ENCODE measurements around the gene LAMA2.
"Not testable (repeated sequence)": the region's sequence is repeated elsewhere in the genome, so short reads cannot be mapped to it uniquely, and the experiment has no call there.

LAMA2 gene

GRCh38 chr6:129146902-129147301, 264.0 kb downstream of the LAMA2 start:
- H4K8ac ChIP-seq (ENCODE audit: low read length) = no peak overlapping the region
- H3K9ac ChIP-seq (ENCODE audit: low read length) = no peak overlapping the region
- no peaks in the 10 kb centered on the region for H3K4me1 ChIP-seq (ENCODE audit: control insufficient read depth, insufficient read depth, low read depth, low read length)
- H2AFZ ChIP-seq (ENCODE audit: low read depth, low read length) = no peak overlapping the region
- H3K27ac ChIP-seq (ENCODE audit: low read length, poor library complexity, severe bottlenecking) = no peak overlapping the region
- H4K91ac ChIP-seq (ENCODE audit: low read length) = no peak overlapping the region
- no peak overlapping the region for H3K18ac ChIP-seq (ENCODE audit: low read depth in 1 of 2, low read length in 2 of 2)
- no peak overlapping the region for H2AK5ac ChIP-seq (ENCODE audit: low read length, severe bottlenecking)
- no peak overlapping the region for H2BK5ac ChIP-seq (ENCODE audit: low read depth, low read length, poor library complexity, severe bottlenecking)
- no peaks in the 10 kb centered on the region for H3K27me3 ChIP-seq (ENCODE audit: control insufficient read depth in 1 of 2, insufficient read depth in 1 of 2, low read length in 2 of 2)
- H3K36me3 ChIP-seq (ENCODE audit: control insufficient read depth in 1 of 2, insufficient read depth in 2 of 2, low read depth in 1 of 2, low read length in 2 of 2) = peaks cover 0 to 28% of the 10 kb centered on the region in 2 experiments
- H3K79me1 ChIP-seq (replicated peaks; ENCODE audit: low read length, poor library complexity, severe bottlenecking) = no peaks in the 10 kb centered on the region
- no peak overlapping the region for H3K4me3 ChIP-seq (ENCODE audit: insufficient read depth in 1 of 2, low read depth in 1 of 2, low read length in 2 of 2)
- no peak overlapping the region for H3K14ac ChIP-seq (ENCODE audit: low read length in 2 of 2)
- 89% methylated on average over 3 of the region's 3 CpGs for WGBS
- DNase-seq = no peak
- H3K23ac ChIP-seq (ENCODE audit: low read length in 2 of 2) = no peak overlapping the region
- H3K4ac ChIP-seq (ENCODE audit: low read depth in 1 of 2, low read length in 2 of 2) = no peak overlapping the region
- H3K9me3 ChIP-seq (ENCODE audit: control insufficient read depth, low read length) = no peaks in the 10 kb centered on the region
- H3K4me2 ChIP-seq (ENCODE audit: low read length, poor library complexity, severe bottlenecking) = no peak overlapping the region
- no peak overlapping the region for H2BK15ac ChIP-seq (ENCODE audit: low read depth, poor library complexity, severe bottlenecking)
- no peak overlapping the region for H2BK120ac ChIP-seq (ENCODE audit: low read depth, low read length)
- no peak overlapping the region for H2BK12ac ChIP-seq (ENCODE audit: low read length in 2 of 2)

GRCh38 chr6:129150507-129150906, 267.6 kb downstream of the LAMA2 start:
- WGBS = 93% methylated on average over 2 of the region's 4 CpGs
- H3K27ac ChIP-seq (ENCODE audit: low read length, poor library complexity, severe bottlenecking) = no peak overlapping the region
- H3K23ac ChIP-seq (ENCODE audit: low read length in 2 of 2) = no peak overlapping the region
- H3K36me3 ChIP-seq (ENCODE audit: control insufficient read depth in 1 of 2, insufficient read depth in 2 of 2, low read depth in 1 of 2, low read length in 2 of 2) = peaks cover 0 to 36% of the 10 kb centered on the region in 2 experiments
- H3K4me3 ChIP-seq (ENCODE audit: insufficient read depth in 1 of 2, low read depth in 1 of 2, low read length in 2 of 2) = no peak overlapping the region
- no peak overlapping the region for H3K14ac ChIP-seq (ENCODE audit: low read length in 2 of 2)
- no peak overlapping the region for H4K91ac ChIP-seq (ENCODE audit: low read length)
- no peaks in the 10 kb centered on the region for H3K79me1 ChIP-seq (replicated peaks; ENCODE audit: low read length, poor library complexity, severe bottlenecking)
- no peak overlapping the region for H2AK5ac ChIP-seq (ENCODE audit: low read length, severe bottlenecking)
- H3K18ac ChIP-seq (ENCODE audit: low read depth in 1 of 2, low read length in 2 of 2) = no peak overlapping the region
- H2BK120ac ChIP-seq (ENCODE audit: low read depth, low read length) = no peak overlapping the region
- H3K27me3 ChIP-seq (ENCODE audit: control insufficient read depth in 1 of 2, insufficient read depth in 1 of 2, low read length in 2 of 2) = no peaks in the 10 kb centered on the region
- no peak overlapping the region for H2AFZ ChIP-seq (ENCODE audit: low read depth, low read length)
- H4K8ac ChIP-seq (ENCODE audit: low read length) = no peak overlapping the region
- H2BK5ac ChIP-seq (ENCODE audit: low read depth, low read length, poor library complexity, severe bottlenecking) = no peak overlapping the region
- no peaks in the 10 kb centered on the region for H3K9me3 ChIP-seq (ENCODE audit: control insufficient read depth, low read length)
- H3K4me2 ChIP-seq (ENCODE audit: low read length, poor library complexity, severe bottlenecking) = no peak overlapping the region
- no peak overlapping the region for H2BK15ac ChIP-seq (ENCODE audit: low read depth, poor library complexity, severe bottlenecking)
- no peaks in the 10 kb centered on the region for H3K4me1 ChIP-seq (ENCODE audit: control insufficient read depth, insufficient read depth, low read depth, low read length)
- no peak for DNase-seq
- no peak overlapping the region for H3K4ac ChIP-seq (ENCODE audit: low read depth in 1 of 2, low read length in 2 of 2)
- no peak overlapping the region for H2BK12ac ChIP-seq (ENCODE audit: low read length in 2 of 2)
- no peak overlapping the region for H3K9ac ChIP-seq (ENCODE audit: low read length)

DNA sequence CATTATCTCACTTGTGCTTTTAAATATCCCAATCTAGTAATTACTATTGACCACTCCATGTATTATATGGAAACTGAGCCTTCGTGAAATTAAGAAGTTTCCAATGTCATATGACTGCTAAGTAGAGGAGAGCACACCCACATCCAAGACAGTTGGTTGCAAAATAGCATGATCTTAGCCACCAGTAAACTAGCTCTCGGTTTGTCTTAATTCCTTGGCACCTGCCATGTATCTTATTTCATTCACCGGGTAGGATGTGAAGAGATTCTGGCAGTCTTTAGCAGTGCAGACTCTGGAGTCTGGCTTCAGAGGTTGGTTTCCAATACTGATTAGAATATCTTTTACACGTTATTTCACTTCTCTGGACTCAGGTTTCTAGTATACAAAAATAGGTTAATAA, 270.3 kb downstream of the LAMA2 start:
- 97% methylated on average over 2 of the region's 4 CpGs for WGBS
- no peak overlapping the region for H2AFZ ChIP-seq (ENCODE audit: low read depth, low read length)
- H3K4me3 ChIP-seq (ENCODE audit: insufficient read depth in 1 of 2, low read depth in 1 of 2, low read length in 2 of 2) = no peak overlapping the region
- H3K4ac ChIP-seq (ENCODE audit: low read depth in 1 of 2, low read length in 2 of 2) = no peak overlapping the region
- H3K18ac ChIP-seq (ENCODE audit: low read depth in 1 of 2, low read length in 2 of 2) = no peak overlapping the region
- no peaks in the 10 kb centered on the region for H3K9me3 ChIP-seq (ENCODE audit: control insufficient read depth, low read length)
- no peak overlapping the region for H2BK15ac ChIP-seq (ENCODE audit: low read depth, poor library complexity, severe bottlenecking)
- no peak overlapping the region for H4K91ac ChIP-seq (ENCODE audit: low read length)
- H3K4me2 ChIP-seq (ENCODE audit: low read length, poor library complexity, severe bottlenecking) = no peak overlapping the region
- no peak overlapping the region for H4K8ac ChIP-seq (ENCODE audit: low read length)
- H2BK12ac ChIP-seq (ENCODE audit: low read length in 2 of 2) = no peak overlapping the region
- H2AK5ac ChIP-seq (ENCODE audit: low read length, severe bottlenecking) = no peak overlapping the region
- H2BK120ac ChIP-seq (ENCODE audit: low read depth, low read length) = no peak overlapping the region
- no peak for DNase-seq
- no peak overlapping the region for H2BK5ac ChIP-seq (ENCODE audit: low read depth, low read length, poor library complexity, severe bottlenecking)
- no peak overlapping the region for H3K23ac ChIP-seq (ENCODE audit: low read length in 2 of 2)
- peaks cover 0 to 28% of the 10 kb centered on the region in 2 experiments for H3K36me3 ChIP-seq (ENCODE audit: control insufficient read depth in 1 of 2, insufficient read depth in 2 of 2, low read depth in 1 of 2, low read length in 2 of 2)
- H3K9ac ChIP-seq (ENCODE audit: low read length) = no peak overlapping the region
- H3K79me1 ChIP-seq (replicated peaks; ENCODE audit: low read length, poor library complexity, severe bottlenecking) = no peaks in the 10 kb centered on the region
- H3K27me3 ChIP-seq (ENCODE audit: control insufficient read depth in 1 of 2, insufficient read depth in 1 of 2, low read length in 2 of 2) = no peaks in the 10 kb centered on the region
- H3K14ac ChIP-seq (ENCODE audit: low read length in 2 of 2) = no peak overlapping the region
- H3K4me1 ChIP-seq (ENCODE audit: control insufficient read depth, insufficient read depth, low read depth, low read length) = no peaks in the 10 kb centered on the region
- H3K27ac ChIP-seq (ENCODE audit: low read length, poor library complexity, severe bottlenecking) = no peak overlapping the region

DNA sequence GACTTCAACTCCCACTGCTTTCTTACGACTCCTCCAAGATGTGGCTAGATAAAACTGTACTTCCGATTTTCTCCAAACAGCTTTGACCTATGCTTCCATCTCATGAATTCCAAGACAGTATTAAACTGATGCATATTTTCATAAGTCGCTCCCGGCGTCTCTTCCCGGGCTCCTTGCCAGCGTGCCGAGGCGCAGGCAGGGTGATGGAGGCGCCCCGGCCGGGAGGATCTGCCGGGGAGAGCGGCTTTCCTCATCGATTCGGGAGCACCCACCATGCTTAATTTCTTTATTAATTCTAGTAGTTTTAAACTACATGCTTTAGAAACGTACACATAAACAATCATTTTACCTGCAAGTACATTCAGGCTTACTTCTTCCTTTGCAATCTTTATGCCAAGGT, 276.3 kb downstream of the LAMA2 start:
- not testable (repeated sequence) for H3K18ac ChIP-seq (ENCODE audit: low read depth in 1 of 2, low read length in 2 of 2); H2AK5ac ChIP-seq (ENCODE audit: low read length, severe bottlenecking); H3K79me1 ChIP-seq (replicated peaks; ENCODE audit: low read length, poor library complexity, severe bottlenecking); H3K4ac ChIP-seq (ENCODE audit: low read depth in 1 of 2, low read length in 2 of 2); H4K8ac ChIP-seq (ENCODE audit: low read length); H2BK12ac ChIP-seq (ENCODE audit: low read length in 2 of 2); DNase-seq; H3K27ac ChIP-seq (ENCODE audit: low read length, poor library complexity, severe bottlenecking); H3K36me3 ChIP-seq (ENCODE audit: control insufficient read depth in 1 of 2, insufficient read depth in 2 of 2, low read depth in 1 of 2, low read length in 2 of 2); H2AFZ ChIP-seq (ENCODE audit: low read depth, low read length); H2BK15ac ChIP-seq (ENCODE audit: low read depth, poor library complexity, severe bottlenecking); H2BK5ac ChIP-seq (ENCODE audit: low read depth, low read length, poor library complexity, severe bottlenecking); H3K9ac ChIP-seq (ENCODE audit: low read length); H3K9me3 ChIP-seq (ENCODE audit: control insufficient read depth, low read length); H3K14ac ChIP-seq (ENCODE audit: low read length in 2 of 2); H3K4me2 ChIP-seq (ENCODE audit: low read length, poor library complexity, severe bottlenecking); H2BK120ac ChIP-seq (ENCODE audit: low read depth, low read length); H4K91ac ChIP-seq (ENCODE audit: low read length); H3K23ac ChIP-seq (ENCODE audit: low read length in 2 of 2); H3K4me1 ChIP-seq (ENCODE audit: control insufficient read depth, insufficient read depth, low read depth, low read length); H3K4me3 ChIP-seq (ENCODE audit: insufficient read depth in 1 of 2, low read depth in 1 of 2, low read length in 2 of 2); H3K27me3 ChIP-seq (ENCODE audit: control insufficient read depth in 1 of 2, insufficient read depth in 1 of 2, low read length in 2 of 2)
- WGBS = 95% methylated on average over 17 of the region's 17 CpGs

Measured in mesenchymal stem cell (in vitro differentiated cells and primary cell).